Mucosa of descending colon (tissue), 3 donors: ENCODE results near the gene GLT1D1. TPM values are rescaled to one million over a fixed set of nuclear protein-coding genes. Genes with fewer than 3 reads are reported as not detected.

ENCODE experiments used
- ATAC-seq: fragments of 200-7000 bp; cut with Tn5 transposase; one replicate; pipeline ENCODE4 v1.9.1; 2020; ENCODE audit warnings: mild to moderate bottlenecking, moderate library complexity
- DNase-seq, 3 donors: peaks; one replicate each; pipeline ENCODE4 v3.0.0-alpha.2; 2020
- H3K36me3 ChIP-seq: fragments of 200-600 bp; one replicate; pipeline ENCODE4 v1.8.0; 2021; ENCODE audit warnings: low read depth, mild to moderate bottlenecking
- H3K4me1 ChIP-seq: fragments of 200-600 bp; one replicate; pipeline ENCODE4 v1.8.0; 2021; ENCODE audit warnings: low read depth, mild to moderate bottlenecking
- H3K4me3 ChIP-seq: fragments of 200-600 bp; one replicate; pipeline ENCODE4 v1.8.0; 2021; ENCODE audit warnings: mild to moderate bottlenecking
- H3K9me3 ChIP-seq: fragments of 200-600 bp; one replicate; pipeline ENCODE4 v1.8.0; 2021; ENCODE audit warnings: mild to moderate bottlenecking
- CTCF ChIP-seq: fragments of 200-600 bp; IDR thresholded peaks from one replicate; pipeline ENCODE4 v1.8.0; 2022; ENCODE audit warnings: antibody characterized with exemption, mild to moderate bottlenecking
- intact Hi-C, 2 donors: fragments of 100-400 bp; cut with DNase I in 1 of 2; cut with micrococcal nuclease in 1 of 2; formaldehyde crosslinking; loops; one replicate each; pipeline versions ENCODE4 v1.11.0 to v1.11.1; 2022; cut with DNase I, micrococcal nuclease
- total RNA-seq, 3 donors: library from RNA; stranded (reverse); fragmentation: NEBNext Ultra II Directional in 2 of 3; extraction: Animal tissue kit (Norgen Biotek cat#: 25700) in 2 of 3; gene quantifications; one replicate each; pipeline versions ENCODE4 v1.2.1 to v1.2.4, GENCODE V29; 2021 to 2023
- donor health status: DM: no; HTN: no; CAD: no; lungs with moderate emphysema.
- donor health status: DM: no; HTN: no; CAD: no.
- donor health status: DM: no; HTN: yes; CAD: no.

The GLT1D1 gene
- total RNA-seq, 3 donors from 2014 or later: 0.65 to 0.73 TPM; not detected in 1

- H3K36me3 ChIP-seq: no peaks in the 10 kb centered on the region
- no peak for DNase-seq
- ATAC-seq: no peak
- H3K4me1 ChIP-seq: no peaks in the 10 kb centered on the region
- H3K4me3 ChIP-seq: no peak overlapping the region
- intact Hi-C loops: no loop called here
- H3K9me3 ChIP-seq: no peaks in the 10 kb centered on the region
- no peak for TF ChIP-seq CTCF
Measured at GRCh38 chr12:128974881-128975280, 121.6 kb downstream of the GLT1D1 start.

- Histone ChIP-seq H3K36me3 (no peaks in the 10 kb centered on the region), H3K4me3 (no peak overlapping the region), H3K9me3 (no peaks in the 10 kb centered on the region), H3K4me1 (no peaks in the 10 kb centered on the region)
- DNase-seq (peak in 1 of 3 donors; percentile 58), ATAC-seq (peak; percentile 65)
- no peak for TF ChIP-seq CTCF
- intact Hi-C loops: no loop called here
Measured at GRCh38 chr12:128976120-128976738, 123.0 kb downstream of the GLT1D1 start.

- Histone ChIP-seq H3K4me3 (no peak overlapping the region), H3K4me1 (no peaks in the 10 kb centered on the region), H3K9me3 (no peaks in the 10 kb centered on the region), H3K36me3 (no peaks in the 10 kb centered on the region)
- TF ChIP-seq CTCF: no peak
- DNase-seq (no peak), ATAC-seq (no peak)
- intact Hi-C loops: no loop called here
Measured at GRCh38 chr12:128977441-128977840, 124.2 kb downstream of the GLT1D1 start.

- no peak for TF ChIP-seq CTCF
- Histone ChIP-seq H3K9me3 (no peaks in the 10 kb centered on the region), H3K4me1 (no peaks in the 10 kb centered on the region), H3K4me3 (no peak overlapping the region), H3K36me3 (no peaks in the 10 kb centered on the region)
- ATAC-seq (no peak), DNase-seq (no peak)
- intact Hi-C loops: no loop called here
Measured at GRCh38 chr12:128978067-128978466, 124.8 kb downstream of the GLT1D1 start.

- H3K4me1 ChIP-seq: no peaks in the 10 kb centered on the region
- intact Hi-C loops: no loop called here
- no peaks in the 10 kb centered on the region for H3K36me3 ChIP-seq
- TF ChIP-seq CTCF: no peak
- no peak for DNase-seq
- ATAC-seq: no peak
- H3K4me3 ChIP-seq: no peak overlapping the region
- H3K9me3 ChIP-seq: no peaks in the 10 kb centered on the region
Measured at GRCh38 chr12:128980623-128981022, 127.3 kb downstream of the GLT1D1 start.
